Measurements from ENCODE around the gene SLC25A12.
"Not testable (repeated sequence)": the region's sequence is repeated elsewhere in the genome, so short reads cannot be mapped to it uniquely, and the experiment has no call there.

The SLC25A12 gene

GRCh38 chr2:171893824-171894611 is at the start of gene SLC25A12:
Gene SLC25A12 (minus strand): TSS chr2:171894244. CDS start chr2:171894214, 30 bp downstream.
- DNase-seq (ENCODE audit: low read depth in 2 of 2, low spot score in 1 of 2): peak; percentile 38 to 44

GRCh38 chr2:171941316-171941699 is 47.3 kb upstream of the SLC25A12 start:
- no peak for DNase-seq (ENCODE audit: low read depth in 2 of 2, low spot score in 1 of 2)

DNA sequence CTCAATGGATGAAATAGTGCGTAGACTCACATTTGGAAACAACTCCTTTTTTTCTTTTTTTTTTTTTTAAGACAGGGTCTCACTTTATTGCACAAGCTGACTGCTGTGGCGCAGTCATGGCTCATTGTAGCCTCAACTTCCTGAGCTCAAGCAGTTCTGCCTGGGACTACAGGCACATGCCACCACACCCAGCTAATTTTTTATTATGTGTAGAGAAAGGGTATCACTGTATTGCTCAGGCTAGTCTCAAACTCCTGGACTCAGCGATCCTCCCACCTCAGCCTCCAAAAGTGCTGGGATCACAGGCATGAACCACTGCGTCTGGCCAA is 45.7 kb upstream of the SLC25A12 start:
- no peak for DNase-seq (ENCODE audit: low read depth in 2 of 2, low spot score in 1 of 2)

DNA sequence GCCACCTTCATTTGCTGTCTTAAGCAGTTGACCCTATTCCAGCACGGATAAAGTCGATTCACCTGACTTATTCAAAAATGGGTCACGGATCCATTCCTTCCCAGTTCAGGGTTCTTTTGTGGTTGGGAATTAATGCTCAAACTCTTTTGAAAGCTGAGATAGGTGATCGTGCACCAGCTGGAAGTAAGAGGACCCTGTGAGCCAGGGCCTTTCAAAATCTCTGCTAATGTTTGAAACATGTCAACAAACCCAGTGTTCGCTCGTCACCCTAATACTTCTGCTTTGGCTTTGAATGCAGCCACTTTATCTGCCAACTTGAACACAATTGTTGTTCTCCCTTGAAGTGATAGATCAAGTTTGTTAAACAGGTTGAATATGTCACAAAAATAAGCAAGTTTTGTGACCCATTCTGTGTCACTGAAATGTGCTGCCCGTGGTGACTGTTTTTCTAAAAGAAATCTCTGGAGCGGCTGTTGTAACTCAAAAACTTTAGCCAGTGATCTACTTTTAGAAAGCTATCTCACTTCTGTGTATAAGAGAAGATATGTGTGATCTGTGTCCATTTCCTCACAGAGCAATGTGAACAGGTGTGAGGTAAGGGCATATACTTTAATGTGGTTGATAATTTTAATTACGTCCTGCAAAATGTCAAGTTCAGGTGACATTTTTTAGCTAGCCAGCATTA is 45.2 kb upstream of the SLC25A12 start:
- no peak for DNase-seq (ENCODE audit: low read depth in 2 of 2, low spot score in 1 of 2)

GRCh38 chr2:171930385-171930784 is 36.3 kb upstream of the SLC25A12 start:
- DNase-seq (ENCODE audit: low read depth in 2 of 2, low spot score in 1 of 2): no peak

GRCh38 chr2:171924170-171924942 is 30.3 kb upstream of the SLC25A12 start:
- DNase-seq (ENCODE audit: low read depth in 2 of 2, low spot score in 1 of 2): no peak

DNA sequence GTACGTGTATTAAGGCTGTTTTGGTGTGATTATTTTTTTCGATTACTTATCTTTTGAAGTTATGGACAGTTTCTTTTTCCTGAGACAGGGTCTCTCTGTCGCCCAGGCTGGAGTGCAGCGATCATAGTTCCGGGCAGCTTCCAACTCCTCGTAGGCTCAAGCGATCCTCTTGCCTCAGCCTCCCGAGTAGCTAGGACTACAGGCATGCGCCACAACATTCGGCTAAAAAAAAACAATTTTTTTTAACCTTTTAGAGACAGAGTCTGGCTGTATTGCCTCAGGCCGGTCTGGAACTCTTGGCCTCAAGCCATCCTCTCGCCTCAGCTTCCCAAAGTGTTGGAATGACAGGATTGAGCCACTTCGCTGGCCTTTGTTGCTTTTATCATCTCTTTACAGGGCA is 29.2 kb upstream of the SLC25A12 start:
- DNase-seq (ENCODE audit: low read depth in 2 of 2, low spot score in 1 of 2): no peak

DNA sequence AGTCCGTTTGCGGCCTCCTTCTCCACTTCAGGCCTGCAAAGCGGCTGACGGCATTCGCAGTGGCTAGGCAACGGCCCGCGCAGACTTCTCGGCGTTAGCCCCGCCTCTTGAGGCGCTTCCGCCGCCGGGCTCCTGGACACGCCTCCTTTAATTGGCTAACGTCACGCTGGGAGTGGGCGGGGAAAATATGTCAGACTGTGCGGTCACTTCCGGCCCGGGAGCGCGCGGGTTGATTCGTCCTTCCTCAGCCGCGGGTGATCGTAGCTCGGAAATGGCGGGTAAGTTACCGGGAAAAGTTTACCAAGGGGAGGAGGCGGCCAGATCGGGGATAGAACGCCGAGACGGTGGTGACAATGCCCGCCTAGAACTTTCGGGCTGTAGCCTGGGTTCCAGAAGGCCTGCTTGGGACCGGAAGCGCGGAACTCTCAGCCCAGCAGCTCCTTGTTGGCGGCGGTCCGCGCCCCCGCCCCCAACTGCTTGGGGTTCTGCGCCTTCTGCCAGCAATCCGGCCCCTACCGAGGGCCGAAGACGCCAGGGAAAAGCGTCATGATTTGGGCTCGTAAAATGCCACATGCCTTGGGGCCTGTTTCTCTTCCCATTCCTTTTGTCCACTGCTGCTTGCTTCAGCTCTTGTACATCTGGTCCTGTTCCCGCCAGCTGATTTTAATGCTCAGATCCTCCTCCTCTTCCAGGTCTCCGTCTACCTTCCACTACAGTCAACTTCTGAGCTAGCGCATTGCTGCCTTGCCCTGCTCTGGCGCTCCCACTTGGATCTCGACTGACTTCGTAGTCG is 28.4 kb upstream of the SLC25A12 start, which contains the start of gene HAT1:
TSS of gene HAT1 (plus strand) at position 232 of the 793 bp plus-strand sequence. CDS start at position 272, 40 bp downstream.
- DNase-seq (ENCODE audit: low read depth in 2 of 2, low spot score in 1 of 2): peak; percentile 94 to 99

DNA sequence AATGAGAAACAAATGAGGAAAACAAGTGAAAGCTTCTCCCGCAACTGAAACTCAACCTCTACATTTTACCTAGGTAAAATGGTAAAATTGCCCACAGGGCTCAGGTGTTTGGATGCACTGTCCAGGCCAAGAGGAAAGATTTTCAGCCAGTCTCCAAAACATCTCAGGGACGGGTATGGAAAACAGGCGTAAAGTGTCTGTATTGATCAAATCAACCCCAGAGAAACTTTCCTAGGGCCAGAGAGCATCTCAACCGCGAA is 27.9 kb upstream of the SLC25A12 start:
- no peak for DNase-seq (ENCODE audit: low read depth in 2 of 2, low spot score in 1 of 2)

DNA sequence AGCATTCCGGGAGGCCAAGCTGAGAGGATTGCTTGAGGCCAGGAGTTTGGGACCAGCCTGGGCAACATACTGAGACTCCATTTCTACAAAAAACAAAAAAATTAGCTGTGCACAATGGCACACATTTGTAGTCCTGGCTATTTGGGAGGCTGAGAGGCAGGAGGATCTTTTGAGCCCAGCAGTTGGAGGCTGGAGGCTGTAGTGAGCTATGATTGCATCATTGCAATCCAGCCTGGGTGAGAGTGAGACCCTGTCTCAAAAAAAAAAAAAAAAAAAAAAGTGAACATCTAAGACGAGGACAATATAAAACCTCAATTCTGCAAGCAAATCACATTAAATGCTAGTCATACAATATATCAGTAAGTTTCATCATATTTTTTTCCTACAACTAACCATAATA is 25.4 kb upstream of the SLC25A12 start:
- DNase-seq (ENCODE audit: low read depth in 2 of 2, low spot score in 1 of 2): no peak

DNA sequence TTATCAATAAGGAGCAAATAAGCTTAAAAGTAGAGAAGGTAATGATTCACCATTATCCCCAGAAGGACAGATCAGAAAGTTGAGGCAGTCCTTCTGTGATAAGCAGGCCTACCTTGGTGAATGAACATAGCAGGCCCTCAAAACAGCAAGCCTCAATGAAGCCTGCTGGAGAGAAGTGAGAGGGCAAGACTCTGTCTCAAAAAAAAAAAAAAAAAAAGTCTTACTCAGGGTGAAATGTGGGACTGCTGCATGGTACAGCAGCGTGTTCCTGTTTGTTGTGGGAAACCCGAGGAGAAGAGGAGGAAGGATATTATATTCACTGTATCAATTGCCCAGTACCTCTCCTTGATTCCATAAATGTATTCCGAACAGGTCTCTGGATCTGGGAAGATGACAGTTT is 19.5 kb upstream of the SLC25A12 start:
- no peak for DNase-seq (ENCODE audit: low read depth in 2 of 2, low spot score in 1 of 2)

DNA sequence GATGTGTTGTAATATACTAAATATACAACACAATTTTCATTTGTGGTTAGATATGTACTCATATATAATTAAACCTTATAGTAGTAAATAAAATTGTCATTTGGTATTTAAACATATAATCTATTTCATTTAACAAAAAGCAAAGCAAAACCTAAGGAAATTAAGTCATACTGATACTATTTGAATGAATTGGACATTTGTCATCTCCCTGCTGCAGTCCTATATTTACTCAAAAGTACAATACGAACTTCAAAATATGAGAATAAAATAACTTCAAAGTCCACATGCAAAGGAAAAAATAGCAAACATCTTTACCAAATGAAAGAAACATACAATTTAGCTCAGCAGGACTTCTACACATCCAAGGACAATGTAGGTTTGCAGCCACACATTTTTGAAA is 16.4 kb upstream of the SLC25A12 start:
- DNase-seq (ENCODE audit: low read depth in 2 of 2, low spot score in 1 of 2): no peak

DNA sequence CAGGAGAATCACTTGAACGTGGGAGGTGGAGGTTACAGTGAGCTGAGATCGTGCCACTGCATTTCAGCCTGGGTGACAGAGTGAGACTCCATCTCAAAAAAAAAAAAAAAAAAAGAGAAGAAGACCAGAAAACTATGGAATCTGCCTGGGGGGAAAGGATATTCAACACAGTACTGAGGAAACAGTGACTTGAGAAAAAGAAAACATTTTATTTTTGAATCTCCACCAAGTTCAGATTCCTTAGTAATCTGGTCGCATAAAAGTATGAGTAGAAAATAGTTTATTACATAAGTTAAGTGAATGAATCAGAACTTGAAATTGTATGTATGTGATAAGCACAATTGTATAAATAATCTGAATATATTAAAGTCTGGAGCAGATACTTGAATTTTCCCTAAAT is 15.2 kb upstream of the SLC25A12 start:
- no peak for DNase-seq (ENCODE audit: low read depth in 2 of 2, low spot score in 1 of 2)

GRCh38 chr2:171908235-171908634 is 14.2 kb upstream of the SLC25A12 start:
- no peak for DNase-seq (ENCODE audit: low read depth in 2 of 2, low spot score in 1 of 2)

DNA sequence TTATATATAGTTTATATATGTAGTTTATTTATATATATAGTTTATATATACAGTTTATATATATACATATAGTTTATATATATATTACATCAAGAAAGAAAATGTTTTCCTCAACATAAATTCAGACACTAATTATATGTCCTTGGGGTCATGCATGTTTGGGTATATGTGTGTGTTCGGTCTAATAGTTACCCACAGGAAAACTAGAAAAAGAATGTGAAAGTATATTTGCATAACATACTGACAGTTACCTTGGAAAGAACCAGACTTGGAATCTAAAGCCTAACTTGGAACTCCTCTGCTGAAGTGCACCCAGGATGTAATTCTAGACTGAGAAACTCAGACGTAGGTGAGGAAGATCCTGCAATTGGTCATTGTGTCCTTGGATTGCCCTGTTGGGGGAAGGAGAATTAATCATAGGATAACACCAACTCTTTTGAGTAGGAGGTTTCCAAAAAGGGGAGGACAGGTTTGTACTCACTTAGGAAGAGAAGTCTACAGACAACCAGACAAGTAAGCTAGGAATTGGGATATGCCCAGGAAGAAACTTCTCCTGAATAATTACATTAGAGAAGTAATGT is 8.9 kb upstream of the SLC25A12 start:
- no peak for DNase-seq (ENCODE audit: low read depth in 2 of 2, low spot score in 1 of 2)

DNA sequence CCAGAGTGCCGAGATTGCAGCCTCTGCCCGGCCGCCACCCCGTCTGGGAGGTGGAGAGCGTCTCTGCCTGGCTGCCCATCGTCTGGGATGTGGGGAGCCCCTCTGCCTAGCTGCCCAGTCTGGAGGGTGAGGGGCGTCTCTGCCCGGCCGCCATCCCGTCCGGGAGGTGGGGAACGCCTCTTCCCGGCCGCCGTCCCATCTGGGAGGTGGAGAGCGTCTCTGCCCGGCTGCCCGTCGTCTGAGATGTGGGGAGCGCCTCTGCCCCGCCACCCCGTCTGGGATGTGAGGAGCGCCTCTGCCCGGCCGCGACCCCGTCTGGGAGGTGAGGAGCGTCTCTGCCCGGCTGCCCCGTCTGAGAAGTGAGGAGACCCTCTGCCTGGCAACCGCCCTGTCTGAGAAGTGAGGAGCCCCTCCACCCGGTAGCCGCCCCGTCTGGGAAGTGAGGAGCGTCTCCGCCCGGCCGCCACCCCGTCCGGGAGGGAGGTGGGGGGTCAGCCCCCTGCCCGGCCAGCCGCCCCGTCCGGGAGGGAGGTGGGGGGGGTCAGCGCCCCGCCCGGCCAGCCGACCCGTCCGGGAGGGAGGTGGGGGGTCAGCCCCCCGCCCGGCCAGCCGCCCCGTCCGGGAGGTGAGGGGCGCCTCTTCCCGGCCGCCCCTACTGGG is 5.7 kb upstream of the SLC25A12 start:
- DNase-seq (ENCODE audit: low read depth in 2 of 2, low spot score in 1 of 2): not testable (repeated sequence)

DNA sequence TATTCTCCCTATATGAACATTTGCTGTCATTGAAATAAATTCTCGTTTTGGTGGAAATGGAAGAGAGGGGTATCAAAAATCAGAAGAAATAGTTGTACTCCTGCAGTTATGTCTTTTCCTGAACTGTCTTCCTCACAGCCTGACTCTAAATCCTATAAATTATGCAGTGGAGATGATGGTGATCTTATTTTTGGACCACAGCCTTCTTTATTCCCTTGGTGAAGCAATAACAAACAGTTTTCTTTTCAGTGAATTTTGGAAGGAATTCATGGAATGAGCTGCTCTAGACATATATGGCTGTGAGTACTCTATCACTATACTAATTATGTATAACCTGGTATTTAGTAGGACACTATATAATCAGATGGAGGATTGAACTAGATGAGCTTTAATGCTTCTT is 1.7 kb upstream of the SLC25A12 start:
- no peak for DNase-seq (ENCODE audit: low read depth in 2 of 2, low spot score in 1 of 2)

DNA sequence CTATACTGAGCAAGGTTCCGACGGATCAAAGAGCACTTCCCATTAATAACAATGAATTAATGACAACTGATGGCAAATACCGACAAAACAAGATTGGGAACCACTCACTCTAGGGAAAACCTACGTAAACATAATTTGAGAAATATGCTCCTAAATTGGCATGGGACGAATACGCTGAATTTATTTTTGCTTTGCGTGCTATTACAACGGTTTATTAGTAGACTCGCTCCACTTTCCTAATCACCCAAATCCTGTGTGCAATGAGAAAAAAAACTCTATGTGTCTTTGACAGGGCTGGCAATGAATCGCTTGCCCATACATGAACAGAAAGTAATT is 536 bp upstream of the SLC25A12 start:
- DNase-seq (ENCODE audit: low read depth in 2 of 2, low spot score in 1 of 2): no peak

- DNase-seq (ENCODE audit: low read depth in 2 of 2, low spot score in 1 of 2): no peak
Observed at GRCh38 chr2:171893196-171893823, 734 bp downstream of the SLC25A12 start.

- no peak for DNase-seq (ENCODE audit: low read depth in 2 of 2, low spot score in 1 of 2)
Observed at GRCh38 chr2:171889808-171890207, 4.2 kb downstream of the SLC25A12 start.
